SK-N-SH treated with all-trans-retinoic acid at 6 μM for 48 hours (cell line): Measurements from ENCODE around the gene KLHL4.

ENCODE experiments used
- ARNTL ChIP-seq: fragments of 450-650 bp; formaldehyde crosslinking; IDR thresholded peaks from 2 replicates; pipeline ENCODE4 v1.5.0; 2020; ENCODE audit warnings: low read depth, mild to moderate bottlenecking, moderate library complexity, borderline replicate concordance
- BACH2 ChIP-seq: fragments of 250-450 bp; sonication (Bioruptor Pico); IDR thresholded peaks from 2 replicates; pipeline ENCODE4 v1.9.0; 2021; ENCODE audit warnings: mild to moderate bottlenecking, borderline replicate concordance
- OSR1 ChIP-seq: fragments of 250-450 bp; sonication (Bioruptor Pico); IDR thresholded peaks from 2 replicates; pipeline ENCODE4 v1.8.0; 2022; ENCODE audit warnings: moderate library complexity, mild to moderate bottlenecking, inconsistent platforms
- TOX ChIP-seq: fragments of 250-450 bp; sonication (Bioruptor Pico); IDR thresholded peaks from 2 replicates; pipeline ENCODE4 v1.8.0; 2021; ENCODE audit warnings: mild to moderate bottlenecking, moderate library complexity, borderline replicate concordance
- ZFP30 ChIP-seq: fragments of 450-650 bp; formaldehyde crosslinking; IDR thresholded peaks from 2 replicates; pipeline ENCODE4 v1.5.0; 2022; ENCODE audit warnings: mild to moderate bottlenecking, moderate library complexity

- TF ChIP-seq OSR1 (CRISPR knock-in tag): no peak
- TF ChIP-seq ZFP30 (CRISPR knock-in tag): no peak
- no peak for TF ChIP-seq TOX (CRISPR knock-in tag)
- no peak for TF ChIP-seq BACH2 (CRISPR knock-in tag)
- TF ChIP-seq ARNTL (CRISPR knock-in tag): no peak
Measured at GRCh38 chrX:87661761-87662160, 144.2 kb downstream of the KLHL4 start.
